NCI-H1105 treated with DMSO at 0.1 percent for 48 hours (cell line): Measurements from ENCODE around the gene GTPBP2.
"Not testable (repeated sequence)": the region's sequence is repeated elsewhere in the genome, so short reads cannot be mapped to it uniquely, and the experiment has no call there.

Source experiments
- DNase-seq: peaks from one replicate; lab custom pipeline; 2025; lab: John Stamatoyannopoulos, UW

Gene GTPBP2

GRCh38 chr6:43629104-43629504 is at the start of gene GTPBP2:
Gene GTPBP2 (minus strand): TSS chr6:43629264. CDS start chr6:43629162, 102 bp downstream.
- peak; percentile 99 for DNase-seq

- no peak for DNase-seq
Measured at GRCh38 chr6:43678341-43678740, 49.3 kb upstream of the GTPBP2 start.

- no peak for DNase-seq
Measured at GRCh38 chr6:43677759-43678158, 48.7 kb upstream of the GTPBP2 start.

GRCh38 chr6:43676962-43677606 is 48.0 kb upstream of the GTPBP2 start:
- no peak for DNase-seq

- no peak for DNase-seq
Measured at GRCh38 chr6:43674921-43675320, 45.9 kb upstream of the GTPBP2 start.

- no peak for DNase-seq
Measured at GRCh38 chr6:43674291-43674690, 45.2 kb upstream of the GTPBP2 start.

GRCh38 chr6:43673444-43674084 is 44.5 kb upstream of the GTPBP2 start:
- no peak for DNase-seq

- DNase-seq, result no peak
Measured at GRCh38 chr6:43671801-43672690, 43.0 kb upstream of the GTPBP2 start.

- no peak for DNase-seq
Measured at GRCh38 chr6:43671011-43671800, 42.1 kb upstream of the GTPBP2 start.

GRCh38 chr6:43670623-43670986 is 41.5 kb upstream of the GTPBP2 start:
- no peak for DNase-seq

- DNase-seq, result no peak
Measured at GRCh38 chr6:43669922-43670622, 41.0 kb upstream of the GTPBP2 start.

GRCh38 chr6:43669050-43669921 is 40.2 kb upstream of the GTPBP2 start:
- no peak for DNase-seq

GRCh38 chr6:43668151-43669028 is 39.3 kb upstream of the GTPBP2 start:
- peak; percentile 68 for DNase-seq

GRCh38 chr6:43667245-43668150 is 38.4 kb upstream of the GTPBP2 start:
- DNase-seq, result peak; percentile 72

GRCh38 chr6:43666196-43666920 is 37.3 kb upstream of the GTPBP2 start:
- no peak for DNase-seq

GRCh38 chr6:43665376-43665775 is 36.3 kb upstream of the GTPBP2 start:
- DNase-seq, result no peak

- not testable (repeated sequence) for DNase-seq
Measured at GRCh38 chr6:43662948-43663347, 33.9 kb upstream of the GTPBP2 start.

- DNase-seq, result no peak
Measured at GRCh38 chr6:43658161-43658560, 29.1 kb upstream of the GTPBP2 start.
